D721Med (cell line): ENCODE measurements around the gene MIF4GD.
"Not testable (repeated sequence)": the region's sequence is repeated elsewhere in the genome, so short reads cannot be mapped to it uniquely, and the experiment has no call there.

Source experiments
- DNase-seq: peaks from one replicate; pipeline ENCODE4 v3.0.0; 2011; ENCODE audit warnings: low spot score; ENCODE audit not compliant: insufficient read length
- FAIRE-seq: peaks from 2 replicates; lab custom pipeline; 2011; peaks lifted over from hg19 to GRCh38; lab: Jason Lieb, UNC
- TF ChIP-seq, protein P1 (sequence below): IDR thresholded peaks from 2 replicates; pipeline ENCODE4 v1.5.1; 2012; ENCODE audit warnings: mild to moderate bottlenecking, control low read depth; ENCODE audit not compliant: insufficient read depth; ENCODE audit errors: missing control alignments

MIF4GD gene

DNA sequence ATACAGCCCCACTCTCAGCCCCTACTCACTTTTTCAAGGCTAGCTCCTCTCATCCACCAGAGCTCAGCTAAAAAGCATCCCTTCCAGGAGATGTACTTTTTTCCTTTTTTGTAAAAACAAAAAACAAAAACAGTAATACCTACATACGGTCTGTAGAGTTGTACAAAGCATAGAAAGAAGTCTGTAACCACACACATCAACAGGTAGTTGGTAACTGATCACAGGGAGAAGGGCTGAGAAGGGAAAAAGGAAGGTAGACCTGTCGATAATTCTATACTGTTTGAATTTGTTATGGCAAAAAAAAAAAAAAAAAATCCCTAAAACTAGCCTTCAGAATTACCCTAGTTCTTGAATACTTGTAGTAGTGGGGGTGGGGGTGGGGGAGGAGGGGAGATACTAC, 17.3 kb upstream of the MIF4GD start:
- no peak for DNase-seq
- no peak for FAIRE-seq
- TF ChIP-seq, protein P1, sequence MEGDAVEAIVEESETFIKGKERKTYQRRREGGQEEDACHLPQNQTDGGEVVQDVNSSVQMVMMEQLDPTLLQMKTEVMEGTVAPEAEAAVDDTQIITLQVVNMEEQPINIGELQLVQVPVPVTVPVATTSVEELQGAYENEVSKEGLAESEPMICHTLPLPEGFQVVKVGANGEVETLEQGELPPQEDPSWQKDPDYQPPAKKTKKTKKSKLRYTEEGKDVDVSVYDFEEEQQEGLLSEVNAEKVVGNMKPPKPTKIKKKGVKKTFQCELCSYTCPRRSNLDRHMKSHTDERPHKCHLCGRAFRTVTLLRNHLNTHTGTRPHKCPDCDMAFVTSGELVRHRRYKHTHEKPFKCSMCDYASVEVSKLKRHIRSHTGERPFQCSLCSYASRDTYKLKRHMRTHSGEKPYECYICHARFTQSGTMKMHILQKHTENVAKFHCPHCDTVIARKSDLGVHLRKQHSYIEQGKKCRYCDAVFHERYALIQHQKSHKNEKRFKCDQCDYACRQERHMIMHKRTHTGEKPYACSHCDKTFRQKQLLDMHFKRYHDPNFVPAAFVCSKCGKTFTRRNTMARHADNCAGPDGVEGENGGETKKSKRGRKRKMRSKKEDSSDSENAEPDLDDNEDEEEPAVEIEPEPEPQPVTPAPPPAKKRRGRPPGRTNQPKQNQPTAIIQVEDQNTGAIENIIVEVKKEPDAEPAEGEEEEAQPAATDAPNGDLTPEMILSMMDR: no peak

DNA sequence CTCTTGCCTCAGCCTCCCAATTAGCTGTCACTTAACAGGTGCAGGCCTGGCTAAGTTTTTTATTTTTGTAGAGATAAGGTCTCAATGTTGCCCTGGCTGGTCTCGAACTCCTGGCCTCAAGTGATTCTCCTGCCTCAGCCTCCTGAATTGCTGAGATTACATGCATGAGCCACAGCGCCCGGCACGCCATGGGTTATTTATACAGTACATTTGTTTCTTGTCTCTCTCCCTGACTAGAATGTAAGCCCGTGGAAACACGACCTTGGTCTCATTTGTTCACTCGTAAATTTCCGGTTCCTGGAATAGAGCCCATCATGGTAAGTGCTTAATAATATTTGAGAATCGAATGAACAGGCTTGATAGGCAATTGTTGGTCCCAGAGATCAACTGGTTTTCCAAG, 16.2 kb upstream of the MIF4GD start:
- TF ChIP-seq, protein P1: no peak
- no peak for DNase-seq
- FAIRE-seq: no peak

DNA sequence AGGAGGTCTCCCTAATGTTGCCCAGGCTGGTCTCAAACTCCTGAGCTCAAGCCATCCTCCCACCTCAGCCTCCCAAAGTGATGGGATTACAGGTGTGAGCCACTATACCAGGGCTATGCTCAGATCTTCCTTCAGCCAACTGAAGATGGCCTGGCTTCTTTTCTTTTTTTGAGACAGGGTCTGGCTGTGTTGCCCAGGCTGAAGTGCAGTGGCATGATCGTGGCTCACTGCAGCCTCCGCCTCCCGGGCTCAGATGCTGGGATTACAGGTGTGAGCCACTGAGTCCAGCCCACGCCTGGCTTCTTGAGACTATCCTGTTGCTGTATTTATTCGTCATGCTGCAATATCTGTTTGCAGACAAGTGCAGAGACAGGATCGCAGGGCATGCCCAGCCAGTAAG, 14.1 kb upstream of the MIF4GD start:
- no peak for FAIRE-seq
- TF ChIP-seq, protein P1: no peak
- DNase-seq: no peak

DNA sequence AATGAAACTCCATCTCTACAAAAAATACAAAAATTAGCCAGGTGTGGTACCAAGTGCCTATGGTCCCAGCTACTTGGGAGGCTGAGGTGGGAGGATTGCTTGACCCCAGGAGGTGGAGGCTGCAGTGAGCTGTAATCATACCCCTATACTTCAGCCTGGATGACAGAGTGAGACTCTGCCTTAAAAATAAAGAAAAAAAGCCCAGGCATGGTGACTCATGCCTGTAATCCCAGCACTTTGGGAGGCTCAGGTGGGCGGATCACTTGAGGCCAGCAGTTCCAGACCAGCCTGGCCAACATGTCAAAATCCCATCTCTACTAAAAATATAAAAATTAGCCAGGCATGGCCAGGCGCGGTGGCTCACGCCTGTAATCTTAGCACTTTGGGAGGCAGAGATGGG, 9.2 kb upstream of the MIF4GD start:
- not testable (repeated sequence) for DNase-seq, FAIRE-seq

DNA sequence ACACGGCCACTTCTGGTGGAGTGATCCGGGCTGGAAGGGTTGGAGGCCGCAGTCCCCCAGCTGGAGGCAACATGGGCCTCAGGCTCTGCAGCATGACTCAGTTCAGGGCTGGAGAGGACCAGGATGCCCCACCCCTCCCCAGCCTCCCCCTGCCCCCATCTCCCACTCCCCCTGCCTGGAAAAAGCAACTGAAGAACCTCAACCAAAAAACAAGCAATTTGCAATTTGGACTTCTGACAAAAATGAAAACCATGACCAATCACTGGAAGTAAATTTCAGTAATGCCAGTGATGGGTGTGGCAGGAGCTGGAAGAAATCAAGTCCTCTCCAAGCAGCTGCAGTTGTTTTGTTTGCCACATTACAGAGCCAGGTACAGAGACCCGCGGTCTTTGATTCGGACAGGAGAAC, 6.6 kb upstream of the MIF4GD start:
- FAIRE-seq (no peak), DNase-seq (no peak)
- TF ChIP-seq, protein P1: no peak

DNA sequence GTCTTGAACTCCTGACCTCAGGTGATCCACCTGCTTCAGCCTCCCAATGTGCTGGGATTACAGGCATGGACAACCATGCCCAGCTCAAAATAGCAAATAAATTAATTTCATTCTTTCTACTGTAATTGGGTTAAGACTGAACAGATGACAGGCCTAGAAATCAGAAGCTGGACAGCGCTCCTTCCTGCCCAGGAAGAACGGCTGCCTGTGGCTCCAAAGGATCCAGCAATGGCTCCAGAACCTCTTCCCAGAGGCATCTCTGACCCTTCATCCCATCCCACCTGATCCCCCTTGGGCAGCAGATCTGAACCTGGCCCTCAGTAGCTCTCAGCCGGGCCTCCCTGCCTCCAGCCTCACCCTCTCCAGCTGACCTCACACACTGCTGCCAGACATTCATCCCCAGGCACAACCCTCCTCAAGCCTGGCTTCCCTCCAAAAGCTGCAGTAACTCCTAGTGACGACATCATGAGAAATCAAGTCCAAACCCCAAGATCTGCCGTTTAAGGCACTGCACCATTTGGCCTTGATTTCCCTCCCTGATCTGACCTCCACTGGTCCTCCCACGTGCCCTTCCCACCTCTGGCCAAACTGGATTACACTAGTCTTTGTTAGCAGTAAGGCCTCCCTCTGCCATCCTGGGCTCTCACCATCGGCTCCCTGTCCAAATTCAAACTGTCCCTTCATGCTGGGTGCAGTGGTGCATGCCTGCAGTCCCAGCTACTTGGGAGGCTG, 3.1 kb upstream of the MIF4GD start:
- DNase-seq: no peak
- TF ChIP-seq, protein P1: no peak

DNA sequence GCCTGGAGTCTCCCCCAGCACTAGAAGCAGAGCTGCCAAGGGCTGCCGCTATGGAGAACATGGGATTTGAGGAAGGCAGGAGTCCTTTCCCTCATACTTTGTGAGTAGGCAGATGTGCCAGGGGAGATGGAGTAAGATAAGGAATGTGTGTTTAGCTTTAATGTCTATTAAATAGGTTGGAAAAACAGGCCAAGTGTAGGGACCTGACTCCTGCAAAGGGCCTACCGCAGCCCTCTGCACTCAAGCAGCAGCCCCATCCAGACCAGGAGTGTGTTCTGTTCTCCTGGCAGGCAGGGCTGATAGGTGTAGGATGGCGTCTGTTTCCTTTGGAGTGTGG, 1.8 kb upstream of the MIF4GD start:
- TF ChIP-seq, protein P1: no peak
- no peak for DNase-seq
- no peak for FAIRE-seq

More for the DNA sequence above, 3.1 kb upstream of the MIF4GD start:
- no peak for FAIRE-seq
